Activated T-cell treated with anti-CD3 and anti-CD28 coated beads for 1 hour (primary cell): ENCODE data around the gene GHR.

ENCODE experiments used
- DNase-seq: peaks from one replicate; pipeline ENCODE4 v3.0.0-alpha.2; 2020; ENCODE audit warnings: low read depth

The GHR gene

GRCh38 chr5:42423285-42424165 lies at the start of gene GHR:
TSS of gene GHR (plus strand) at chr5:42423439. CDS start at chr5:42565875, 142,436 bp downstream.
- no peak for DNase-seq

- no peak for DNase-seq
Observed at GRCh38 chr5:42374679-42375273, 48.5 kb upstream of the GHR start.

GRCh38 chr5:42377496-42377895 lies 45.7 kb upstream of the GHR start:
- no peak for DNase-seq

- DNase-seq = no peak
Observed at GRCh38 chr5:42381973-42382372, 41.3 kb upstream of the GHR start.

GRCh38 chr5:42387563-42387962 lies 35.7 kb upstream of the GHR start:
- DNase-seq = no peak

- no peak for DNase-seq
Observed at GRCh38 chr5:42390115-42390514, 33.1 kb upstream of the GHR start.

GRCh38 chr5:42392917-42393316 lies 30.3 kb upstream of the GHR start:
- DNase-seq = no peak

GRCh38 chr5:42396111-42396510 lies 27.1 kb upstream of the GHR start:
- no peak for DNase-seq

- DNase-seq = no peak
Observed at GRCh38 chr5:42397267-42397666, 26.0 kb upstream of the GHR start.

- no peak for DNase-seq
Observed at GRCh38 chr5:42399702-42400101, 23.5 kb upstream of the GHR start.

- DNase-seq = no peak
Observed at GRCh38 chr5:42400474-42400873, 22.8 kb upstream of the GHR start.

- no peak for DNase-seq
Observed at GRCh38 chr5:42403236-42403635, 20.0 kb upstream of the GHR start.

- DNase-seq = no peak
Observed at GRCh38 chr5:42404366-42404765, 18.9 kb upstream of the GHR start.

GRCh38 chr5:42419294-42419693 lies 3.9 kb upstream of the GHR start:
- no peak for DNase-seq

GRCh38 chr5:42422656-42423280 lies 471 bp upstream of the GHR start:
- no peak for DNase-seq

GRCh38 chr5:42426016-42426415 lies 2.8 kb downstream of the GHR start:
- no peak for DNase-seq

- DNase-seq = no peak
Observed at GRCh38 chr5:42429694-42430093, 6.5 kb downstream of the GHR start.

GRCh38 chr5:42434047-42434724 lies 10.9 kb downstream of the GHR start:
- no peak for DNase-seq

GRCh38 chr5:42436051-42436450 lies 12.8 kb downstream of the GHR start:
- no peak for DNase-seq

- DNase-seq = no peak
Observed at GRCh38 chr5:42454216-42454995, 31.2 kb downstream of the GHR start.

- DNase-seq = no peak
Observed at GRCh38 chr5:42461033-42461432, 37.8 kb downstream of the GHR start.

- DNase-seq = no peak
Observed at GRCh38 chr5:42461507-42461906, 38.3 kb downstream of the GHR start.
